K562 (cell line): ENCODE data around the gene KRT5. TPM values are rescaled to one million over a fixed set of nuclear protein-coding genes. Genes with fewer than 3 reads are reported as not detected.

Experiments
- ATF3 ChIP-seq, 2 experiments: fragments of 450-650 bp in 1 of 2; sonication (generic) in 1 of 2; formaldehyde crosslinking in 1 of 2; IDR thresholded peaks in 1 of 2; conservative IDR thresholded peaks in 1 of 2; 2 replicates each; pipeline versions ENCODE4 v1.6.1 to v1.8.1; 2016 to 2023; ENCODE audit warnings: mild to moderate bottlenecking in 2 of 2, moderate library complexity in 2 of 2, inconsistent platforms in 1 of 2, missing genetic modification reagents in 1 of 2
- CEBPB ChIP-seq: fragments of 450-650 bp; IDR thresholded peaks from 2 replicates; pipeline ENCODE4 v1.6.1; 2016; ENCODE audit warnings: missing genetic modification characterization, missing compliant biosample characterization
- CEBPG ChIP-seq, 3 experiments: fragments of 200-800 bp in 1 of 3; sonication (Bioruptor generic) in 1 of 3; sonication (generic) in 1 of 3; formaldehyde crosslinking in 1 of 3; IDR thresholded peaks in 2 of 3; conservative IDR thresholded peaks in 1 of 3; 2 replicates each; pipeline versions ENCODE4 v1.6.1 to v1.8.0; 2016 to 2022; ENCODE audit warnings: missing compliant biosample characterization in 2 of 3, missing genetic modification characterization in 2 of 3, mild to moderate bottlenecking in 1 of 3, missing genetic modification reagents in 1 of 3
- JUN ChIP-seq, 2 experiments: sonication (generic) in 1 of 2; formaldehyde crosslinking in 1 of 2; IDR thresholded peaks; 2 replicates each; pipeline versions ENCODE4 v1.6.1 to v1.8.0; 2012 to 2022; ENCODE audit warnings: borderline replicate concordance in 2 of 2, mild to moderate bottlenecking in 2 of 2, improper control_type of control experiment in 1 of 2, low read depth in 1 of 2, low read length in 1 of 2, missing genetic modification reagents in 1 of 2
- MAFK ChIP-seq: IDR thresholded peaks from 2 replicates; pipeline ENCODE4 v1.6.1; 2011; ENCODE audit warnings: low read length, improper control_type of control experiment
- NFE2 ChIP-seq: IDR thresholded peaks from 2 replicates; pipeline ENCODE4 v1.6.1; 2014; ENCODE audit warnings: antibody characterized with exemption, low read depth
- POLR2B ChIP-seq: fragments of 450-650 bp; IDR thresholded peaks from 2 replicates; pipeline ENCODE4 v1.6.1; 2018; ENCODE audit warnings: low read depth; ENCODE audit not compliant: partially characterized antibody
- ZNF277 ChIP-seq: fragments of 250-450 bp; sonication (Bioruptor Pico); IDR thresholded peaks from 2 replicates; pipeline ENCODE4 v1.8.0; 2022; ENCODE audit warnings: inconsistent platforms, mild to moderate bottlenecking, moderate library complexity, borderline replicate concordance
- polyA plus RNA-seq, 8 experiments: library from polyadenylated mRNA; depleted of rRNA in 4 of 8; stranded (reverse) in 5 of 8; unstranded in 3 of 8; fragments of >200 nt; fragmentation: Nextera tagmentation in 2 of 8; fragmentation: Illumina TruSeq in 1 of 8; extraction: Ambion mirVana in 2 of 8; extraction: Trizol in 1 of 8; gene quantifications; 2 replicates each; pipeline versions ENCODE4 v1.2.1 to v1.2.3, GENCODE V29; 2011 to 2014; ENCODE audit warnings: inconsistent platforms in 1 of 8, missing spikeins in 1 of 8
- total RNA-seq, 7 experiments: library from RNA; depleted of rRNA in 6 of 7; stranded (reverse); fragments of >200 nt in 6 of 7; fragmentation: Illumina TruSeq in 2 of 7; extraction: Trizol in 2 of 7; gene quantifications; 2 replicates each; pipeline versions ENCODE4 v1.2.1 to v1.2.3, GENCODE V29; 2011 to 2021; ENCODE audit warnings: low replicate concordance in 1 of 7
- TF ChIP-seq, protein P1 (sequence below), 2 experiments: IDR thresholded peaks in 1 of 2; conservative IDR thresholded peaks in 1 of 2; 2 replicates each; pipeline ENCODE4 v1.6.1; 2016; ENCODE audit warnings: low read depth in 2 of 2, mild to moderate bottlenecking in 1 of 2, missing compliant biosample characterization in 1 of 2, missing genetic modification characterization in 1 of 2, moderate library complexity in 1 of 2

KRT5 gene
- total and polyA plus RNA-seq, 9 of the 15 experiments (the other 6 are each of a cell fraction or from before 2014, with no cell fraction given) = 0.32 TPM; not detected in 8

DNA sequence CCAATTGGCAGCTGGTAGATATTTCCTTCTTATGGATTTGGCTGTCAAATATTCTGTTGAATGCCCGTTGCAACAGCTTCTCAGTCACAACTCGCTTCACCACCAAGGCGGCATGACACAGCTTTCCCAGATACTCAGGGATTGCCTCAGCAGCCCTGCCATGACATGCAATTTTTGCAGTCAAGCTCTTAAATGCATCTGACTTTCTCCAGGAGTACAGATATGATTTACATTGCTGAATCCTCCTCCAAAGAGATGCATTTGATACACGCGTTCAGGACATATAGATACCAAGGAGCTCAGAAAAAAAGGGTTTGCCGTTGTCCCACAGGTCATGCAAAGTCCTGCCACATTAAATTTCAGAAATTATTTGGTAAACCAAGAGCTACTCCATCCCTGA, 6.5 kb downstream of the KRT5 start (continued):
- TF ChIP-seq ATF3 (IDR thresholded peaks at IDR 0.05) (peak; percentile 65), ATF3 (CRISPR knock-in tag; conservative IDR thresholded peaks at IDR 0.05) (no peak), MAFK (no peak), JUN (IDR thresholded peaks at IDR 0.05; ENCODE audit: borderline replicate concordance, low read depth, low read length) (no peak), JUN (CRISPR knock-in tag; IDR thresholded peaks at IDR 0.05; ENCODE audit: borderline replicate concordance) (no peak), NFE2 (peak; percentile 54), CEBPG (CRISPR knock-in tag; IDR thresholded peaks at IDR 0.05) (no peak), CEBPG (tag; conservative IDR thresholded peaks at IDR 0.05 in 1 of 2, IDR thresholded peaks at IDR 0.05 in 1 of 2) (peak in 1 of 2 experiments; percentile 68; a peak in 2 of 4 replicates), ZNF277 (CRISPR knock-in tag) (no peak), CEBPB (tag) (peak; percentile 58), POLR2B (no peak)
- TF ChIP-seq, protein P1, sequence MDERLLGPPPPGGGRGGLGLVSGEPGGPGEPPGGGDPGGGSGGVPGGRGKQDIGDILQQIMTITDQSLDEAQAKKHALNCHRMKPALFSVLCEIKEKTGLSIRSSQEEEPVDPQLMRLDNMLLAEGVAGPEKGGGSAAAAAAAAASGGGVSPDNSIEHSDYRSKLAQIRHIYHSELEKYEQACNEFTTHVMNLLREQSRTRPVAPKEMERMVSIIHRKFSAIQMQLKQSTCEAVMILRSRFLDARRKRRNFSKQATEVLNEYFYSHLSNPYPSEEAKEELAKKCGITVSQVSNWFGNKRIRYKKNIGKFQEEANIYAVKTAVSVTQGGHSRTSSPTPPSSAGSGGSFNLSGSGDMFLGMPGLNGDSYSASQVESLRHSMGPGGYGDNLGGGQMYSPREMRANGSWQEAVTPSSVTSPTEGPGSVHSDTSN (CRISPR knock-in tag; IDR thresholded peaks at IDR 0.05; ENCODE audit: low read depth) = no peak
- TF ChIP-seq, protein P1 (tag; conservative IDR thresholded peaks at IDR 0.05; ENCODE audit: low read depth) = 0 out of 2 replicates have a peak, but pooled peaks have one; percentile 18
